ENCODE measurements around the gene FCN1.

FCN1 gene

DNA sequence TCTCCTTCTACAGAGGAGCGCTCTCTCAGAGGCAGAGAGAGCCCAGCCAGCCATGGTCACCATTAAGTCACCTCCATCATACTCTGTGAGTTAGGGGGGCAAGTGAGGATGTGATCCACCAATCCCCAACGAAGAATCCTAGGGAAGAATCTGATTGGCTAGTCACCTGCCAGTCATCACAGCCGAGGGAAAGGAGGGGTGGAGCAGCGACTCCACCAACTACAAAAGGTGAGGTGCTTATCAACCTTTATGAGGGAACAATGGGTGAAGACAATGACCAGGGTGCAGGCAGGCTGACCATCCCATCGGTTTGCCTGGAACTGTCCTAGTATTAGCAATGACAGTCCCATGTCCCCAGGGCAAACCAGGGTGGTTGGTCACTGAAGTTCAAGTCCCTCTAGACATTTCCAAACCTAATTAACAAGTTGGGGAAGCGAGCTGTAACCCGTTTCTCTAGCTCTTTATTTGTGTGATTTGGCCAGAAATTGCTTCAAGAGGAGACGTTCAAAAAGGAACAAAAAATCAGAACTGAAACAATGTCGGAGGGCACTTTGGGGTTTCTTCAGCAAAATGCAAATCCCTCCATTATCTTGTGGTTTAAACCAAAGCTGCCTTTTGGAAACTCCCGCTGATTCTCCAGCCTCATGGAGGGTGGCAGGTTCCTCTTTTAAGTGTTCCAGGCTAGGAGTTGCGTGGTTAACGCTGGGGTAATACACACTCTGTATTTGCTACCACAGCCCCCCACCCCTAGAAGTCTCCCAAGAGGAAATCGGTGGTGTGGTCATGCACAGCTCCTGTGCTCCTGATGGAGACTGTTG is 18.8 kb upstream of the FCN1 start:
- Mint-ChIP-seq H3K27ac (no peak overlapping the region), H3K27me3 (peaks cover 16% of the 10 kb centered on the region), H3K4me3 (no peak overlapping the region), H3K4me1 (ENCODE audit: low read depth) (no peaks in the 10 kb centered on the region), H3K9me3 (no peaks in the 10 kb centered on the region), H3K36me3 (ENCODE audit: low read depth) (no peaks in the 10 kb centered on the region)
- DNase-seq = no peak

DNA sequence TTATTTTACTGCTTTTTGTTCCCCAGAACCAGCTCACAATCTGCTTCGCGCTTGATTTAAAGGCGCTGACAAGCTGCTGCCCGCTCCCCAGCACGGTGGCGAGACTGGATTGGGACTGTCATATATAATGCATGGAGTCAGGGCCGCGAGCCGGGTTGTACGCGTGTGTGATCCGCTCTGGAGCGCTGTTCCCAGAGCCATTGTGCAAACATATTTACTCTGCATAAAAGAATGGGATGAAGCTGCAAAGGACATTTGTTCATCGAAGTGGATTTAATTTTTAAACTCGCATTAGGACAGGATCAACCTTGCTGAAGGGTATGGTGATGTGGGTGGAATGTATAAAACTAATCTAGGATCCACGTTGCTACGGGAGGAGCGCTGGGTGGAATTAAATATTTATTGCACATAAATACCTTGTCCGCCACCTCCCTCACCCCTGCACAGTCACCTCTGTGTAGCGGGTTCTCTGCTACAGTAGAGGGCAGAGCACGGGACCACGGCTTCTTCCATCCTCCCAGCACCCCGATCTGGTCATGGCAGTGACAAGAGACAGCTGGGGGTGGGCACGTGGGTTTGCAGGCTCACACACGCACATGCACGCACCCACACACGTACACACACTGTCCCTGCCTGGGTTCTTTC is 18.1 kb upstream of the FCN1 start:
- no peaks in the 10 kb centered on the region for H3K36me3 Mint-ChIP-seq (ENCODE audit: low read depth)
- H3K9me3 Mint-ChIP-seq = no peaks in the 10 kb centered on the region

DNA sequence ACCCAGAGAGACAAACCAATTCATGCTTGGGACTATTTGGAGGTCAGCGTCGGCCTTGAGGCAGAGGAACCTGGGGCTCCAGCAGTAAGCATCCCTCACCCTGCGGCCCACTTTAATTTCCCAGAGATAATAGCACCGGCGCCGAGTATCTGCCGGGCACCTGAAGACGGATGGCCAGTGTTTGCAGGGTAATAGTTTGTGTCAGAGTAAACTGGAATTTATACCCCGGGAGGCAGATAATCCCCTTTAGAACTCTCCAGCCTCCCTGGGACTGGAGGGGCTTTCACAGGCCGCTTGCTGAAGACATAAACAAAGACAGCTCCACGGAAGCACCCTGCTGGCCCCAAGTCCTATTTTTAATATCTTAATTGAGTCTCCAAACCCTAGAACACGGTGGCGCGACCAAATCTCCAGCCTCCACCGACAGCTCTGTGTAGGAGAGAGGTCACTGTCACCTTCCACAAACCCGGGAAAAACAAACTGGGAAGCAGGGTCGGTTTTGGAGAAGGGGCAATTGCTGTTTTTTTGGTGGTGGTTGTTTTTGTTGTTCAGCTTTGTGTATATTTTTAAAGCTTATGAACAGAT is 17.4 kb upstream of the FCN1 start:
- no peak for DNase-seq
- no peaks in the 10 kb centered on the region for H3K9me3 Mint-ChIP-seq
- H3K4me1 Mint-ChIP-seq (ENCODE audit: low read depth) = no peaks in the 10 kb centered on the region
- no peak overlapping the region for H3K4me3 Mint-ChIP-seq
- H3K27ac Mint-ChIP-seq = no peak overlapping the region
- H3K27me3 Mint-ChIP-seq = peaks cover 20% of the 10 kb centered on the region
- H3K36me3 Mint-ChIP-seq (ENCODE audit: low read depth) = no peaks in the 10 kb centered on the region

More for the DNA sequence above, 18.1 kb upstream of the FCN1 start:
- H3K4me3 Mint-ChIP-seq = no peak overlapping the region
- DNase-seq = no peak
- H3K27me3 Mint-ChIP-seq = peaks cover 16% of the 10 kb centered on the region
- H3K4me1 Mint-ChIP-seq (ENCODE audit: low read depth) = no peaks in the 10 kb centered on the region
- no peak overlapping the region for H3K27ac Mint-ChIP-seq

DNA sequence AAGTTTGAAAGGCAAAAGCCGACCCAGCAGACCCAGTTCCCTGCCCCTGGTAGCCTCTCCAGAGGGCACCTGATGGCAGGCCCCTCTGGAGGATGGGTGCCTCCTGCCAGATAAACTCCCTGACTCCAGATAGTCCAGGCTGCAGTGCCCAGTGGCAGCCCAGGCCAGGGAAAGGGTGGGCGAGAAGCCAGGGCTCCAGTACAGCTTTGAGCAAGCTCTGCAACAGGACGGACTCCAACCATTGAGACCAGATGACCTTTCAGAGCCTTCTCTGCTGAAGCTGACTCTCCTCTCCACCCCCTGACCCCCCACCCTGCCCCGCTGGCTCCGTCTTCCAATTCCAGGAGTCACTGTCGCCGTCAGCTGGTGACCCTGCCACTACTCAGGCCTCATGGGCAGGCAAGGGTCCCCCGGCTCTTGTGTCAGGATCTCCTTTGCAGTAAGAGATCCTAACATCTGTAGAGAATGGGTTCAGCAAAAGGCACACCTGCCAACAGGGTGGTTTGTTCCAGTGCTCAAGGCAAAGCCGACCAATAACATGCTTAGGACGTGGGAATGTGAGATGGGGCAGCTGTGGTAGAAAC is 15.5 kb upstream of the FCN1 start:
- DNase-seq = no peak
- H3K4me1 Mint-ChIP-seq (ENCODE audit: low read depth) = no peaks in the 10 kb centered on the region
- no peaks in the 10 kb centered on the region for H3K36me3 Mint-ChIP-seq (ENCODE audit: low read depth)
- no peaks in the 10 kb centered on the region for H3K9me3 Mint-ChIP-seq
- H3K27me3 Mint-ChIP-seq = peaks cover 27% of the 10 kb centered on the region
- H3K27ac Mint-ChIP-seq = no peak overlapping the region
- H3K4me3 Mint-ChIP-seq = no peak overlapping the region

DNA sequence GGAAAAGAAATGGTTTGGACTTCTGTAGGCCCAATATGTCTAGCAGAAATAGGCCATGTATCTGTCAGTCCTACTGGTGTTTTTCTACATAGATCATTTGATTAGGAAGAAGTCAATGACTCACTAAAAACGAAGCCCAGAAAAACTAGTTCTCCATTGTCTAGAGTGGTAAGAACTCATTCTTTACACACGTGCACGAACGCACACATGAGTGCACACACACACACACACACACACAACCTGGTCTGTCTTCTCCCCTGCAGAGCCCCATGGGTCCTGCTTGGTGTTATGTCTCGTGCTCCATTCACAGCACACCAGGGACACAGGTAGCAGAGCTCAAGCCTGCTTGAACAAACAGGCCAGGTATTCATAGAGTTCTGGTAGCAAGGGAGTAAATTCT is 14.9 kb upstream of the FCN1 start:
- peaks cover 27% of the 10 kb centered on the region for H3K27me3 Mint-ChIP-seq
- no peaks in the 10 kb centered on the region for H3K4me1 Mint-ChIP-seq (ENCODE audit: low read depth)
- no peak overlapping the region for H3K27ac Mint-ChIP-seq
- no peak overlapping the region for H3K4me3 Mint-ChIP-seq
- H3K9me3 Mint-ChIP-seq = no peaks in the 10 kb centered on the region
- no peaks in the 10 kb centered on the region for H3K36me3 Mint-ChIP-seq (ENCODE audit: low read depth)
- no peak for DNase-seq

DNA sequence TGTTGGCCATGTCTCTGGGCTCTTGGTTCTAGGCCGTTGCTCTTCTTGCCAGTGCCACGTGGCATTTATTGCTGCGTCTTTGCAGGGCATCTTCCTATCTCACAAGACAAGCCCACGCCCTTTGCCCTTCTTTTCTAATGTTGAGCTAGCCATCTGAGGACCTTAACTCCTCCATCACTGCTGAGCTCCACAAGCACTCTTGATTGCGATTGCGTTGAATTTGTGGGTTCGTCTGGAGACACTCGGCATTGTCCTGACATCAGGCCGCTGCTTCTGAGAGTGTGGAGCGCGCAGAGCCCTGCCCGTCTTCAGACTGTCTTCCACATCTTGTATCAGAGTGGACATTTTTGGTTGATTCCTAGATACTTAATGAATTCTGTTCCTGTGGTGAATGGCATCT is 14.5 kb upstream of the FCN1 start:
- Mint-ChIP-seq H3K27ac (no peak overlapping the region), H3K36me3 (ENCODE audit: low read depth) (no peaks in the 10 kb centered on the region), H3K4me3 (no peak overlapping the region), H3K4me1 (ENCODE audit: low read depth) (no peaks in the 10 kb centered on the region), H3K27me3 (peaks cover 27% of the 10 kb centered on the region), H3K9me3 (no peaks in the 10 kb centered on the region)
- no peak for DNase-seq

DNA sequence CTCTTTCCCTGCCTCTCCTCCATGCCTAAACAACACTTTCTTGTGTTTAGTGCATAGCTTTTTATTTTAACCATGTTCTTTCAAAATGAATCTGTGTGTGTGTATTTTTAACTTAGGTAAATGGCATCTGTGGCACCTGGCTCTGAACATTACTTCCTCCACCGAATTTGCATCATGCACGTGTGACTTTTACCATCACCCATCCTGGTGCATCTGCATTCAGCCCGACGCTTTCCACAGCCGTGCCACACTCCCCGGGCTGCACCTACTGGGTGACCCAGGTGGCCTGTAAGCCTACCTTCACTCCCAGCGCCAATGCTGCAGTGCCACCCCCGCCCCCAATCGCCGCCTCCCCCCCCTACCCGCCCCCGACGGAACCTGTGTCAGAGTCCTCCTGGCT is 12.7 kb upstream of the FCN1 start:
- Mint-ChIP-seq H3K9me3 (no peaks in the 10 kb centered on the region), H3K4me3 (no peak overlapping the region), H3K27me3 (peaks cover 30% of the 10 kb centered on the region), H3K27ac (no peak overlapping the region), H3K36me3 (ENCODE audit: low read depth) (no peaks in the 10 kb centered on the region), H3K4me1 (ENCODE audit: low read depth) (no peaks in the 10 kb centered on the region)
- no peak for DNase-seq

DNA sequence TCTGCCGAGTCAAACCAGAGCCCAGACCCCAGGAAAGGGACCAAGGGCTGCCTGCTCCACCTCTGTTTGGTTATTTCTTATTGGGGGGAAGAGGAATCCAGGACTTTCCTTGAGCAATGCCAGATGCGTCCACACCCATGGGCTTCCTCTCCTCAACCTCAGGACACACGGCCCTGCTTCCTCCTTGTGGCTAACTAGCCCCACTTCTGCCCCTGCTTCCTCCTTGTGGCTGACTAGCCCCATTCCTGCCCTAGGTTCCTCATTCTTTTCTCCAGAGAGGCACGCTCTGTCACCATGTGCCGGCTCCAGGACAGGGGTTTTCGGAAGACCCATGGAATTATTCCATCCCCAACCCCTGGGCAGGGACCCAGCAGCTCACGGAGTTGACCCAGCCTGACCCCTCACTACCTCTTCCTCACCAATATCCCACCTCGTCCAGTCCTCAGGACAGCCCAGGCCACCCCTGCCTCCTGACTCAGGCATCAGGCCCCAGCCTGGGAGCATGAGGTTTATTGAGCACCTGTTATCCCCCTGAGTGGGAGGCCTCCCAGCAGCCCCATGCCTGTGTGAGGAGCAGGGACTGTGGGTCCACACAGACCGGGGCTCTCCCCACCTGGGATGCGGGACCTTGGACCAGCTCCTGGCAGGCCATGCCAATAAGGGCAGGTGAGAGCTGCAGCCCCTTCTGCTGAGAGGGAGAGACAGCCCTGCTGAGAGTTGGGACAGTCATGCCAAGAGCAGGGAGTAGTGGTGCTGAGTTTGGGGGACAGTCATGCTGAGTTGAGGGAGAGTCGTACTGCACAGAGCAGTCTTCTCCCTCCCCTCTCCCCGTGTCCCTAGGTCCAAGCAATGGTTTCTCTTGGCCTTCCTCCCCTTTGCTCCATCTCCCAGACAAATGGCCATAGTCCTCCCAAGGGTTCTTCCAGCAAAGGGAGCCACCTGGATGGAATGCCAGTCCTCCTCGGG is 11.8 kb upstream of the FCN1 start:
- H3K27ac Mint-ChIP-seq = no peak overlapping the region
- H3K36me3 Mint-ChIP-seq (ENCODE audit: low read depth) = no peaks in the 10 kb centered on the region
- no peak overlapping the region for H3K4me3 Mint-ChIP-seq
- peaks cover 30% of the 10 kb centered on the region for H3K27me3 Mint-ChIP-seq
- DNase-seq = no peak
- H3K4me1 Mint-ChIP-seq (ENCODE audit: low read depth) = no peaks in the 10 kb centered on the region
- H3K9me3 Mint-ChIP-seq = no peaks in the 10 kb centered on the region

DNA sequence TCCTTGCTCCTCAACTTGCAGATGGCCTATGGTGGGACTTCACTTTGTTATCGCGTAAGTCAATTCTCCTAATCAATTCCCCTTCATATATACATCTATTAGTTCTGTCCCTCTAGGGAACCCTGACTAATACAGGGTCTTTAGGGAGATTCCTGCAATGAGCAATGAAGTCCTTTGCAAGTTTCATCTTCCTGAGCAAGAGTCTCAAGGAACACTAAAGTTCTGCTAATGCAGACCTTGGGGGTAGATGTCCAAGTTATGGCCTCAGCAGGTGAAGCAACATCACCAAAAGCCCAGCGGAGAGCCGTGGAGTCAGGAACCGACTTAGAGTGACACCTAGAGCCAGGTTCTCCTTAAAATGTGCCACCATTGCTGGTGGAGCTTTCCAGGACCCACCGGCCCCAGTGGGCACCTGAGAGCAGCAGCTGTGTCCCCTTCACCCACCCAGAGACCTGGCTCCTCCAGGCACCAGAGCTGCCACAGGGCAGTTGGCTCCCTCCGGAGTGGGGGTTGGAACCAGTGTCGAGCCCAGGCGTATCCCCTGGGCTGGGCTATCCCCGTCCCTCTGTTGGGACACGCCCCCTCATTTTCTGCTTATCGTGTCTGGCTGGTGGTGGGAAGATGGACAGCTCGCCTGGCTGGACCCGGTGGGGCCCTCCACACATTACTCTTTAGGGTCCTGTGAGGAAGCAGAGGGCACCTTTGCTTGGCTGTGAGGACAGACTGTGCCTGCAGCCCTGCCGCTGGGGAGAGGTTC is 10.9 kb upstream of the FCN1 start:
- Mint-ChIP-seq H3K27me3 (peaks cover 30% of the 10 kb centered on the region), H3K4me3 (no peak overlapping the region), H3K36me3 (ENCODE audit: low read depth) (no peaks in the 10 kb centered on the region), H3K27ac (no peak overlapping the region), H3K9me3 (no peaks in the 10 kb centered on the region), H3K4me1 (ENCODE audit: low read depth) (no peaks in the 10 kb centered on the region)
- DNase-seq = no peak

DNA sequence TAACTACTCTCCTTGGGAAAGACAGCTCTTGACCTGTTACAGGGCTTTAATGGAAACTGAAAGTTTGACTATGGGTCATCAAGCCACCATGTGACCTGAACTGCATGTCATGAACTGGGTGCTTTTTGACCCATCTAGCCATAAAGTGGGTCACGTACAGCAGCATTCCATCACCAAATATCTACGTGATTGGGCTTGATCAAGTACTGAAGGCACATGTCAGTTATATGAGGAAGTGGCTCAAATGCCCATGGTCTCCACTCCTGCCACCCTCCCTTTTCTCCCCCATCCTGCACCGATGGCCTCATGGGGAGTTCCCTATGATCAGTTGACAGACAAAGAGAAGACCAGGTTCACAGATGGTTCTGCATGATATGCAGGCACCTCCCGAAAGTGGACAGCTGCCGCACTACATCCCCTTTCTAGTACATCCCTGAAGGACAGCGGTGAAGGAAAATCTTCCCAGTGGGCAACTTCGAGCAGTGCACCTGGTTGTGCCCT is 7.3 kb upstream of the FCN1 start:
- Mint-ChIP-seq H3K36me3 (ENCODE audit: low read depth) (no peaks in the 10 kb centered on the region), H3K27me3 (peaks cover 15% of the 10 kb centered on the region), H3K4me3 (no peak overlapping the region), H3K27ac (no peak overlapping the region), H3K4me1 (ENCODE audit: low read depth) (no peaks in the 10 kb centered on the region), H3K9me3 (no peaks in the 10 kb centered on the region)
- no peak for DNase-seq

DNA sequence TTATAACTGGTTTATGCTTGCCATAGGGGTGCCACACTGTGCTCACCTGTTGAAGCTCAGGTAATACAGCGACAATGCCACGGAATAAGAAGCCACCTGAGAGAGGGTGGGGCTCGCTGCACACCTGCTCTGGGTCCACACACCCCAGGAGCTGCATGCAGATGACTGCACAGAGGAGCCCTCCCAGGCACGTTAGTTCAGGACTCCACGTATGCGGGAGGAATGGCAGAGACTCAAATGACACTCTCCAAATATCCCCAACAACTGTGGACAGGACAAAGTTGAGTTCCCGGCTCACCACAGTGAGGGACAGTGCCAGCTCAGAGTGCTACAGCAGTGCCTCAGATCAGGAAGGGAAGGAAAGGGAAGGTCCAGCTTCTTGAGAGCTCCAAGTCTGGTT is 5.8 kb upstream of the FCN1 start:
- no peak for DNase-seq
- Mint-ChIP-seq H3K4me1 (ENCODE audit: low read depth) (no peaks in the 10 kb centered on the region), H3K4me3 (no peak overlapping the region), H3K27me3 (peaks cover 8% of the 10 kb centered on the region), H3K36me3 (ENCODE audit: low read depth) (peaks cover 3% of the 10 kb centered on the region), H3K27ac (no peak overlapping the region), H3K9me3 (peaks cover 11% of the 10 kb centered on the region)

DNA sequence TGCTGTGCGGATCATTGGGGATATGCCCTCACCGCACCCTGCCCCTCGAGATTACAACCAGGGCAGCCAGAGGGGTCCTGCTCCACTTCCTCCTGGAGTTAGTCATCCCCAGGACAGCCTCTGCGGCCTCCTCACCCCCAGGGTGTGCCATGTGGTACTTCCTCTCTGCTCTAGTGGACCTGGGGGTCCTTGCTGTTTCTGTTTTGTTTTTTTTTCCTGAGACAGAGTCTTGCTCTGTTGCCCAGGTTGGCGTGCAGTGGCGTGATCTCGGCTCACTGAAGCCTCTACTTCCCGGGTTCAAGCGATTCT is 5.2 kb upstream of the FCN1 start:
- Mint-ChIP-seq H3K27me3 (peaks cover 6% of the 10 kb centered on the region), H3K4me3 (no peak overlapping the region), H3K9me3 (peaks cover 13% of the 10 kb centered on the region), H3K27ac (no peak overlapping the region), H3K4me1 (ENCODE audit: low read depth) (no peaks in the 10 kb centered on the region), H3K36me3 (ENCODE audit: low read depth) (peaks cover 3% of the 10 kb centered on the region)
- no peak for DNase-seq

DNA sequence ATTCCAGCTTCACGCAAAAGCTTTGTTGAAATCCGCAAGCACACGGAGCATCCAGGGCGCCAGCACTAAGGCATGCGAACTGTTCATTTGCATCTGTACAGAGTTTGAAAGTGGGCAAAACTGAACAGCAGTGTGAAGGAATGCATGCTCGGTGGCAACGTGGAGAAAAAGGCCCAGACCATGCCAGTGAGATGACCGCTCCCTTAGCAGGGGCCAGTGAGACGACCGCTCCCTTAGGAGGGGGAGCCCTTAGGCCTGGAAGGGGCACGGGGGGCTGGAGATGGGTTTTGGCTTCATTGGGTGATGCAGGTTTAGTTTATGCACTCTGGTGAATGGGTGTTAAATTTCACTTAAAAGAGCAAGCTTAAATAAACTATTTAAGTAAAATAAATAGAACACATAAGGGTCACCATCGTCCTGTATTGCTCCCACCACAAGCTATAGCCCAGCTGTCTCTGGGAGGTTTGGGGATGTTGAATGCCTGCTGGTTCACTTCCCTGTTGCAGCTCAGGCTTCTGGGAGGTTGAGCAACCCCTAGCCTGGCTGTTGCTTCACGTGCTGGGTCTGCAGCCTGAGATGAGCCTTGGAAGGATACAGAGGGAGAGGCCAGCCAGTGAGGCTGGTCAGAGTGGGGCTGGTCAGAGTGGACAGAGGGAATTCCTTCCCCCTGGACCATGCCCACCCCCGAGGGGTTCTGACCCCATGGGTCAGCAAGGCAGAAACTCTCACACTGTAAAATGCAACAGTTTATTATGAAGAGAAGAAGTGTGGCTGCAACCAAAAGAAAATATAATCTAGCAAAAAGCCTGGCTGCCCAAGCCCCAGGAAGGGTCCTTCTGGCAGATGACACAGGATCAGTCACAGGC is 4.6 kb upstream of the FCN1 start:
- no peak overlapping the region for H3K4me3 Mint-ChIP-seq
- peaks cover 13% of the 10 kb centered on the region for H3K9me3 Mint-ChIP-seq
- H3K27me3 Mint-ChIP-seq = peaks cover 6% of the 10 kb centered on the region
- H3K36me3 Mint-ChIP-seq (ENCODE audit: low read depth) = peaks cover 3% of the 10 kb centered on the region
- DNase-seq = no peak
- H3K27ac Mint-ChIP-seq = no peak overlapping the region
- H3K4me1 Mint-ChIP-seq (ENCODE audit: low read depth) = no peaks in the 10 kb centered on the region
